Heart left ventricle (tissue), 13 donors: Measurements from ENCODE around the gene ATRN.

Experiments
- POLR2A ChIP-seq, 2 donors: fragments of 450-650 bp; IDR thresholded peaks; one replicate each; pipeline ENCODE4 v1.6.1; 2017; ENCODE audit warnings: antibody characterized with exemption in 2 of 2, mild to moderate bottlenecking in 2 of 2, moderate library complexity in 2 of 2
- TF ChIP-seq, protein P1 (sequence below), 12 donors: fragments of 200-600 bp; sonication (generic) in 4 of 12; IDR thresholded peaks; one replicate each; pipeline versions ENCODE4 v1.5.0 to v1.8.0; 2018 to 2022; ENCODE audit warnings: antibody characterized with exemption in 12 of 12, mild to moderate bottlenecking in 5 of 12
- donor health status: ischemic (EF 13 %, LVEDD 7.1; RV severe dilation, severe dysfunction).
- donor health status: DM: no; HTN: yes; CAD: no.
- donor health status: DM: no; HTN: no; CAD: no.
- donor health status: ischemic (EF 25% LVEDD 6.9; RV normal size, moderate dysfunction).
- donor health status: ischemic (EF 25% LVEDD 5.7; RV mildly dilated, moderate dysfunction).
- donor health status: ischemic (EF 35%, LVEDD 5.7; RV mildly dilated, moderate dysfunction).
- donor health status: nonischemic (EF 11% LVEDD 7.7; RV severe dilation, severe dysfunction).
- donor health status: DM: yes; HTN: yes; CAD: no.
- donor health status: PGD.
- donor health status: ischemic (EF 29% LVEDD 5.4; RV normal size, mild dysfunction).
- donor health status: nonischemic (EF 23%, LVEDD 6.1; RV moderate dilation, normal function).

DNA sequence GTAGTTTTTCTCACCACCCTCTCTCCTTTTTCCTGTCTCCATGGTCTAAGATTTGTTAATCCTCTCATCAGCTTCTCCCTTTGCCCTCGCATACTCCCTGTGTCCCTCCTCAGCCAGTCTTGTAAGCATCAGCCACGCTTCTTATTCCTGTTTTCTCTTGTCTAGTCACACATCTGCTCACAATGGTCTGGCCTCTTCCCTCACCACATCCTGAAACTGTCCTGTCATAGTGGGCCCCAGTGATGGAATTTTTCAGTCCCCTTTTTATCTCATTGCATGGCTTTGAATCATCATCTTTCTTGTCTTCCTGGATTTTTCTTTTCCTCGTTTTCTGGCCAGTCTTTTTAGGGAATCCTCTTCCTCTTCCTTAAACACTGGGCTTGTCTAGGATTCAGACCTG lies 135.2 kb downstream of the ATRN start:
- TF ChIP-seq, protein P1, sequence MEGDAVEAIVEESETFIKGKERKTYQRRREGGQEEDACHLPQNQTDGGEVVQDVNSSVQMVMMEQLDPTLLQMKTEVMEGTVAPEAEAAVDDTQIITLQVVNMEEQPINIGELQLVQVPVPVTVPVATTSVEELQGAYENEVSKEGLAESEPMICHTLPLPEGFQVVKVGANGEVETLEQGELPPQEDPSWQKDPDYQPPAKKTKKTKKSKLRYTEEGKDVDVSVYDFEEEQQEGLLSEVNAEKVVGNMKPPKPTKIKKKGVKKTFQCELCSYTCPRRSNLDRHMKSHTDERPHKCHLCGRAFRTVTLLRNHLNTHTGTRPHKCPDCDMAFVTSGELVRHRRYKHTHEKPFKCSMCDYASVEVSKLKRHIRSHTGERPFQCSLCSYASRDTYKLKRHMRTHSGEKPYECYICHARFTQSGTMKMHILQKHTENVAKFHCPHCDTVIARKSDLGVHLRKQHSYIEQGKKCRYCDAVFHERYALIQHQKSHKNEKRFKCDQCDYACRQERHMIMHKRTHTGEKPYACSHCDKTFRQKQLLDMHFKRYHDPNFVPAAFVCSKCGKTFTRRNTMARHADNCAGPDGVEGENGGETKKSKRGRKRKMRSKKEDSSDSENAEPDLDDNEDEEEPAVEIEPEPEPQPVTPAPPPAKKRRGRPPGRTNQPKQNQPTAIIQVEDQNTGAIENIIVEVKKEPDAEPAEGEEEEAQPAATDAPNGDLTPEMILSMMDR (IDR thresholded peaks at IDR 0.05): no peak
- TF ChIP-seq POLR2A (IDR thresholded peaks at IDR 0.05): no peak
